Transverse colon (tissue), 4 donors: ENCODE data around the gene RBPJ.

Experiments
- POLR2AphosphoS5 ChIP-seq, 3 donors: sonication (generic); formaldehyde crosslinking; IDR thresholded peaks; one replicate each; pipeline ENCODE4 v1.6.1; 2016; ENCODE audit warnings: antibody characterized with exemption in 3 of 3
- TF ChIP-seq, protein P1 (sequence below), 5 experiments: fragments of 200-600 bp in 3 of 5; fragments of 450-650 bp in 2 of 5; sonication (generic) in 3 of 5; IDR thresholded peaks; 1 replicate in 2 of 5; 2 replicates in 3 of 5; pipeline ENCODE4 v1.5.1; 2016 to 2017; ENCODE audit warnings: antibody characterized with exemption in 5 of 5, inconsistent platforms in 3 of 5, mild to moderate bottlenecking in 2 of 5, moderate library complexity in 1 of 5

DNA sequence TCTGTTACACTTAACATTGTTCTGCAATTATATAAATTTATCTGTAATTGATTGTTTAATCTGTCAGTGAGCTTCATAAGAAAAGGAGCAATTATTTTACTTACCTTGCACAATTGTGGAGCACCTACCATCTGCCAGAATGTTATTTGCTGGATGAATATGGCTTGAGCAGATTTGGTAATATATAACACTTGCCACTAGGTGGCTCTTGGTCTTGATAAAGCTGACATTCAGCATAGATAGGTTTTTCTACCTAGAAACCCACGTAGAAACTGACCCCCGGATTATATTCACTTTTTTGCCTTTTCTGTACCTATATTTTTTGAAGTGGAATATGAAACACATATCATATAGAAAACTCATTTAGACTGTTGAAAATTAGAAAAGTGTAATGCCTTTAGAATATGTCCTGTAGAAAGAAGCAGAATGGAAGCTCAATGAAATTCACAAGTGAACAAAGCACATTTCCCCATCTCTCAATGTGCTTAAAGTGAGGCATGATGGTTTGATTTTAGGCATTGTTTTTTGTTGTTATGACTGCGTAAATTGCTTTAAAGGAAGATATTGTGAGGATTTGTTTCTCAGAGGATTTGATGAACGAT lies 9.5 kb downstream of the RBPJ start:
- TF ChIP-seq, protein P1, sequence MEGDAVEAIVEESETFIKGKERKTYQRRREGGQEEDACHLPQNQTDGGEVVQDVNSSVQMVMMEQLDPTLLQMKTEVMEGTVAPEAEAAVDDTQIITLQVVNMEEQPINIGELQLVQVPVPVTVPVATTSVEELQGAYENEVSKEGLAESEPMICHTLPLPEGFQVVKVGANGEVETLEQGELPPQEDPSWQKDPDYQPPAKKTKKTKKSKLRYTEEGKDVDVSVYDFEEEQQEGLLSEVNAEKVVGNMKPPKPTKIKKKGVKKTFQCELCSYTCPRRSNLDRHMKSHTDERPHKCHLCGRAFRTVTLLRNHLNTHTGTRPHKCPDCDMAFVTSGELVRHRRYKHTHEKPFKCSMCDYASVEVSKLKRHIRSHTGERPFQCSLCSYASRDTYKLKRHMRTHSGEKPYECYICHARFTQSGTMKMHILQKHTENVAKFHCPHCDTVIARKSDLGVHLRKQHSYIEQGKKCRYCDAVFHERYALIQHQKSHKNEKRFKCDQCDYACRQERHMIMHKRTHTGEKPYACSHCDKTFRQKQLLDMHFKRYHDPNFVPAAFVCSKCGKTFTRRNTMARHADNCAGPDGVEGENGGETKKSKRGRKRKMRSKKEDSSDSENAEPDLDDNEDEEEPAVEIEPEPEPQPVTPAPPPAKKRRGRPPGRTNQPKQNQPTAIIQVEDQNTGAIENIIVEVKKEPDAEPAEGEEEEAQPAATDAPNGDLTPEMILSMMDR (IDR thresholded peaks at IDR 0.05) = peak; percentile 64 to 76 (median 72)
- no peak for TF ChIP-seq POLR2AphosphoS5 (IDR thresholded peaks at IDR 0.05)
